GM11168 (cell line): Measurements from ENCODE around the gene IRAK1.

ENCODE experiments used
- in situ Hi-C: fragments of 300-500 bp; cut with MboI; formaldehyde crosslinking; loops from one replicate; pipeline ENCODE4 v1.12.0; 2022; ENCODE audit warnings: low sequenced_read_pairs; ENCODE audit not compliant: unreplicated experiment

IRAK1 gene

GRCh38 chrX:154023276-154024000 lies 3.7 kb upstream of the IRAK1 start:
- in situ Hi-C loops = no loop called here

GRCh38 chrX:154022108-154022507 lies 2.4 kb upstream of the IRAK1 start:
- in situ Hi-C loops = no loop called here

GRCh38 chrX:154021131-154021611 lies 1.5 kb upstream of the IRAK1 start:
- in situ Hi-C loops = no loop called here

- in situ Hi-C loops = no loop called here
These were observed 924 bp upstream of the IRAK1 start for GRCh38 chrX:154020536-154021115.

GRCh38 chrX:154019061-154019621 lies 561 bp downstream of the IRAK1 start:
- in situ Hi-C loops = no loop called here

- in situ Hi-C loops = no loop called here
These were observed 1.1 kb downstream of the IRAK1 start for GRCh38 chrX:154018518-154019060.

GRCh38 chrX:154017766-154018517 lies 1.8 kb downstream of the IRAK1 start:
- in situ Hi-C loops = no loop called here

GRCh38 chrX:154016366-154017076 lies 3.2 kb downstream of the IRAK1 start:
- in situ Hi-C loops = no loop called here

GRCh38 chrX:154015581-154016264 lies 4.0 kb downstream of the IRAK1 start:
- in situ Hi-C loops = no loop called here

- in situ Hi-C loops = no loop called here
These were observed 5.0 kb downstream of the IRAK1 start for GRCh38 chrX:154014429-154015380.

- in situ Hi-C loops = no loop called here
These were observed 5.9 kb downstream of the IRAK1 start for GRCh38 chrX:154013614-154014360.

- in situ Hi-C loops = no loop called here
These were observed 6.7 kb downstream of the IRAK1 start for GRCh38 chrX:154013001-154013421.

- in situ Hi-C loops = no loop called here
These were observed 7.2 kb downstream of the IRAK1 start for GRCh38 chrX:154012336-154012991.

GRCh38 chrX:154011376-154012335 lies 8.0 kb downstream of the IRAK1 start:
- in situ Hi-C loops = no loop called here

GRCh38 chrX:154010330-154011087 lies 9.2 kb downstream of the IRAK1 start:
- in situ Hi-C loops = no loop called here
